HCT116 (cell line): ENCODE data around the gene AK2. TPM values are rescaled to one million over a fixed set of nuclear protein-coding genes. Genes with fewer than 3 reads are reported as not detected.

Experiments used
- ATAC-seq: fragments of 200-7000 bp; cut with Tn5 transposase; 2 replicates; pipeline ENCODE4 v1.9.1; 2020; ENCODE audit warnings: mild to moderate bottlenecking, moderate library complexity
- BruUV-seq: library from RNA; stranded (reverse); fragments of 400-500 nt; replicated peaks from 2 replicates; lab custom pipeline; 2021; lab: Mats Ljungman, UMichigan
- CTCF ChIA-PET: fragments of 300-600 bp; sonication (Branson Sonifier 250); formaldehyde crosslinking; loops from one replicate; lab custom pipeline; 2021; ENCODE audit warnings: antibody characterized with exemption; lab: Charles Lee
- POLR2A ChIA-PET: fragments of 300-600, 350-600 bp; sonication (Branson Sonifier 250); formaldehyde crosslinking; loops from one replicate; lab custom pipeline; 2021; ENCODE audit warnings: antibody characterized with exemption; lab: Charles Lee
- RAD21 ChIA-PET, 2 experiments: fragments of 300-600 bp; sonication (Branson Sonifier 250); formaldehyde crosslinking; loops; one replicate each; lab custom pipeline; 2023; ENCODE audit warnings: low total read pairs in 2 of 2; ENCODE audit not compliant: uncharacterized antibody in 2 of 2, unreplicated experiment in 2 of 2, low non-redundant PET in 1 of 2; lab: Charles Lee
- DNase-seq: peaks from one replicate; pipeline ENCODE4 v3.0.0-alpha.2; 2010; ENCODE audit warnings: low read depth, low spot score
- H2AFZ ChIP-seq: fragments of 200-600 bp; shearing (Covaris generic), sonication (generic); 2 replicates; pipeline ENCODE4 v1.6.1; 2017; ENCODE audit warnings: low read depth, mixed run types, mixed read lengths, antibody characterized with exemption, low read length; ENCODE audit not compliant: poor library complexity, severe bottlenecking
- H3K27ac ChIP-seq: 2 replicates; pipeline ENCODE4 v1.5.1; 2012; ENCODE audit warnings: low read depth, low read length
- H3K27me3 ChIP-seq: fragments of 200-600 bp; sonication (generic); 2 replicates; pipeline ENCODE4 v1.6.1; 2016; ENCODE audit warnings: mixed run types, low read length, mixed read lengths; ENCODE audit not compliant: insufficient read depth
- H3K36me3 ChIP-seq, 2 experiments: fragments of 200-500 bp in 1 of 2; fragments of 200-600 bp in 1 of 2; sonication (Bioruptor generic) in 1 of 2; sonication (generic) in 1 of 2; 2 replicates each; pipeline versions ENCODE4 v1.5.1 to v1.6.1; 2014 to 2016; ENCODE audit warnings: low read length in 2 of 2, inconsistent platforms in 1 of 2, mixed read lengths in 1 of 2, mixed run types in 1 of 2; ENCODE audit not compliant: insufficient read depth in 2 of 2, control insufficient read depth in 1 of 2
- H3K4me1 ChIP-seq, 2 experiments: fragments of 200-600 bp in 1 of 2; sonication (generic) in 1 of 2; 2 replicates each; pipeline versions ENCODE4 v1.5.1 to v1.6.1; 2012 to 2017; ENCODE audit warnings: low read length in 2 of 2, inconsistent platforms in 1 of 2, mild to moderate bottlenecking in 1 of 2, mixed read lengths in 1 of 2, mixed run types in 1 of 2, moderate library complexity in 1 of 2; ENCODE audit not compliant: insufficient read depth in 2 of 2, control insufficient read depth in 1 of 2
- H3K4me2 ChIP-seq: fragments of 200-600 bp; sonication (generic); 2 replicates; pipeline ENCODE4 v1.6.1; 2017; ENCODE audit warnings: mixed run types, low read length, mixed read lengths
- H3K4me3 ChIP-seq, 2 experiments: fragments of 200-600 bp in 1 of 2; sonication (generic) in 1 of 2; replicated peaks in 1 of 2; 2 replicates each; pipeline ENCODE4 v1.5.1; 2011 to 2016; ENCODE audit warnings: low read length in 2 of 2, control low read depth in 1 of 2, low read depth in 1 of 2, mild to moderate bottlenecking in 1 of 2, mixed read lengths in 1 of 2, mixed run types in 1 of 2
- H3K79me2 ChIP-seq: fragments of 200-600 bp; sonication (generic); 2 replicates; pipeline ENCODE4 v1.6.1; 2017; ENCODE audit warnings: mild to moderate bottlenecking, mixed run types, low read length, moderate library complexity, mixed read lengths; ENCODE audit not compliant: insufficient read depth
- H3K9ac ChIP-seq: fragments of 200-600 bp; sonication (generic); 2 replicates; pipeline ENCODE4 v1.6.1; 2016; ENCODE audit warnings: low read length, mixed read lengths
- H3K9me2 ChIP-seq: fragments of 200-600 bp; sonication (generic), shearing (Covaris generic); 2 replicates; pipeline ENCODE4 v1.6.1; 2017; ENCODE audit warnings: mixed run types, mild to moderate bottlenecking, moderate library complexity; ENCODE audit not compliant: insufficient read depth
- H3K9me3 ChIP-seq, 2 experiments: fragments of 200-500 bp in 1 of 2; fragments of 200-600 bp in 1 of 2; sonication (Bioruptor generic) in 1 of 2; sonication (generic) in 1 of 2; 2 replicates each; pipeline ENCODE4 v1.6.1; 2014 to 2017; ENCODE audit warnings: low read length in 2 of 2, mixed read lengths in 2 of 2, inconsistent platforms in 1 of 2, low read depth in 1 of 2, mild to moderate bottlenecking in 1 of 2, mixed run types in 1 of 2, moderate library complexity in 1 of 2; ENCODE audit not compliant: control insufficient read depth in 1 of 2, insufficient read depth in 1 of 2
- H4K20me1 ChIP-seq: fragments of 200-600 bp; sonication (generic), shearing (Covaris generic); 2 replicates; pipeline ENCODE4 v1.6.1; 2017; ENCODE audit warnings: mixed run types, mild to moderate bottlenecking, moderate library complexity; ENCODE audit not compliant: insufficient read depth
- CEBPB ChIP-seq: IDR thresholded peaks from 2 replicates; pipeline ENCODE4 v1.6.1; 2012; ENCODE audit warnings: low read depth
- EGR1 ChIP-seq: IDR thresholded peaks from 2 replicates; pipeline ENCODE4 v1.6.1; 2012; ENCODE audit warnings: low read depth
- ELF1 ChIP-seq: IDR thresholded peaks from 2 replicates; pipeline ENCODE4 v1.6.1; 2012; ENCODE audit warnings: low read depth, borderline replicate concordance
- EZH2 ChIP-seq: fragments of 200-600 bp; sonication (generic); IDR thresholded peaks from 2 replicates; pipeline ENCODE4 v1.6.1; 2017; ENCODE audit warnings: antibody characterized with exemption, mixed run types
- FOSL1 ChIP-seq: IDR thresholded peaks from 2 replicates; pipeline ENCODE4 v1.6.1; 2012; ENCODE audit warnings: low read depth
- JUND ChIP-seq: IDR thresholded peaks from 2 replicates; pipeline ENCODE4 v1.6.1; 2012
- MAX ChIP-seq: IDR thresholded peaks from 2 replicates; pipeline ENCODE4 v1.6.1; 2012
- POLR2A ChIP-seq: IDR thresholded peaks from 2 replicates; pipeline ENCODE4 v1.7.0; 2011; ENCODE audit warnings: borderline replicate concordance; ENCODE audit not compliant: insufficient read depth, insufficient read length; ENCODE audit errors: extremely low read depth
- POLR2AphosphoS5 ChIP-seq: IDR thresholded peaks from 2 replicates; pipeline ENCODE4 v1.6.1; 2011; ENCODE audit warnings: mild to moderate bottlenecking, low read depth, low read length, moderate library complexity
- RAD21 ChIP-seq: IDR thresholded peaks from 2 replicates; pipeline ENCODE4 v1.6.1; 2012; ENCODE audit warnings: low read depth, mild to moderate bottlenecking
- REST ChIP-seq: IDR thresholded peaks from 2 replicates; pipeline ENCODE4 v1.6.1; 2012; ENCODE audit warnings: low read depth
- SIN3A ChIP-seq: IDR thresholded peaks from 2 replicates; pipeline ENCODE4 v1.6.1; 2012; ENCODE audit warnings: low read depth
- SP1 ChIP-seq: IDR thresholded peaks from 2 replicates; pipeline ENCODE4 v1.6.1; 2012; ENCODE audit warnings: low read depth
- SRF ChIP-seq: IDR thresholded peaks from 2 replicates; pipeline ENCODE4 v1.6.1; 2012; ENCODE audit warnings: low read depth
- TCF7L2 ChIP-seq: IDR thresholded peaks from 2 replicates; pipeline ENCODE4 v1.7.0; 2011; ENCODE audit warnings: borderline replicate concordance, inconsistent platforms; ENCODE audit not compliant: insufficient read depth, insufficient read length; ENCODE audit errors: extremely low read depth
- ZFX ChIP-seq: fragments of 450-650 bp; IDR thresholded peaks from 2 replicates; pipeline ENCODE4 v1.6.1; 2017
- intact Hi-C: fragments of 100-400 bp; cut with micrococcal nuclease; formaldehyde crosslinking; loops from 2 replicates; pipeline ENCODE4 v1.10.0; 2022
- total RNA-seq: library from RNA; stranded (reverse); gene quantifications from one replicate; pipeline ENCODE4 v1.2.1, GENCODE V29; 2021; ENCODE audit not compliant: unreplicated experiment
- TF ChIP-seq, protein P1 (sequence below), 3 experiments: fragments of 200-600 bp in 1 of 3; sonication (generic) in 1 of 3; IDR thresholded peaks in 2 of 3; conservative IDR thresholded peaks in 1 of 3; 2 replicates each; pipeline ENCODE4 v1.5.1; 2012 to 2017; ENCODE audit warnings: low read depth in 2 of 3, low read length in 2 of 3, antibody characterized with exemption in 1 of 3, borderline replicate concordance in 1 of 3, control low read depth in 1 of 3, mild to moderate bottlenecking in 1 of 3, mixed read lengths in 1 of 3, mixed run types in 1 of 3, moderate library complexity in 1 of 3; ENCODE audit not compliant: insufficient read depth in 1 of 3
- TF ChIP-seq, protein P2 (sequence below): IDR thresholded peaks from 2 replicates; pipeline ENCODE4 v1.6.1; 2012
- TF ChIP-seq, protein P3 (sequence below): IDR thresholded peaks from 2 replicates; pipeline ENCODE4 v1.6.1; 2011; ENCODE audit warnings: mild to moderate bottlenecking, low read length, moderate library complexity; ENCODE audit not compliant: insufficient replicate concordance; ENCODE audit errors: extremely low read depth

Gene AK2
- total RNA-seq, 1 experiment from 2014 or later, result 233 TPM

DNA sequence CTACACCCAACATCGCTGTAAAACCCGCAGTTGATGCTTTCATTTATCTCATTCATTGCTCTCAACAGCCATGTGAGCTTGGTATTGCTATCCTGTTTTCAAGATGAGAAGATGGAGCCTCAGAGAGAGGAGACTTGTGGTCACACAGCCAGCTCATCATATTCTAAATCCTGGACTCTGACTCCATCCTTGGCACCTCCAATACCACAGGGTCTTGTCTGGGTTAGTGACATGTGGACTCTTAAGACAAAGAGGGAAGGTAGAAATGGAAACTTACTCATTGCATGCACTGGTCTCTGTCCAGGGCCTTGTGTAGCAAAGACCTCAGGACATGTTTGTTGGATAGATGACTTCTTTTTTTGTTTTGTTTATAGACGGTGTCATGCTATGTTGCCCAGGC lies 65.1 kb downstream of the AK2 start:
- ChIA-PET POLR2A (no interaction called here), RAD21 (interaction anchor here in 1 of 2 experiments (0.6 kb wide), 1 partner anchor 472 kb away, joined by 4 read pairs; no protein-coding TSS in a partner anchor), CTCF (no interaction called here)
- intact Hi-C loops, result no loop called here
- Histone ChIP-seq H3K36me3 (no peaks in the 10 kb centered on the region), H3K4me3 (no peak overlapping the region), H3K9ac (no peak overlapping the region), H3K79me2 (no peaks in the 10 kb centered on the region), H2AFZ (no peak overlapping the region), H3K27me3 (no peaks in the 10 kb centered on the region), H3K9me3 (no peaks in the 10 kb centered on the region), H3K4me1 (peaks cover 0 to 9% of the 10 kb centered on the region in 2 experiments; a peak in 2 of 4 replicates), H4K20me1 (no peaks in the 10 kb centered on the region), H3K27ac (no peak overlapping the region), H3K9me2 (no peaks in the 10 kb centered on the region), H3K4me2 (no peak overlapping the region)
- no TSS peak for BruUV-seq
- ATAC-seq, result no peak
- DNase-seq, result no peak
- no peak for TF ChIP-seq ELF1
- TF ChIP-seq, protein P1, sequence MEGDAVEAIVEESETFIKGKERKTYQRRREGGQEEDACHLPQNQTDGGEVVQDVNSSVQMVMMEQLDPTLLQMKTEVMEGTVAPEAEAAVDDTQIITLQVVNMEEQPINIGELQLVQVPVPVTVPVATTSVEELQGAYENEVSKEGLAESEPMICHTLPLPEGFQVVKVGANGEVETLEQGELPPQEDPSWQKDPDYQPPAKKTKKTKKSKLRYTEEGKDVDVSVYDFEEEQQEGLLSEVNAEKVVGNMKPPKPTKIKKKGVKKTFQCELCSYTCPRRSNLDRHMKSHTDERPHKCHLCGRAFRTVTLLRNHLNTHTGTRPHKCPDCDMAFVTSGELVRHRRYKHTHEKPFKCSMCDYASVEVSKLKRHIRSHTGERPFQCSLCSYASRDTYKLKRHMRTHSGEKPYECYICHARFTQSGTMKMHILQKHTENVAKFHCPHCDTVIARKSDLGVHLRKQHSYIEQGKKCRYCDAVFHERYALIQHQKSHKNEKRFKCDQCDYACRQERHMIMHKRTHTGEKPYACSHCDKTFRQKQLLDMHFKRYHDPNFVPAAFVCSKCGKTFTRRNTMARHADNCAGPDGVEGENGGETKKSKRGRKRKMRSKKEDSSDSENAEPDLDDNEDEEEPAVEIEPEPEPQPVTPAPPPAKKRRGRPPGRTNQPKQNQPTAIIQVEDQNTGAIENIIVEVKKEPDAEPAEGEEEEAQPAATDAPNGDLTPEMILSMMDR (IDR thresholded peaks at IDR 0.05 in 2 of 3, conservative IDR thresholded peaks at IDR 0.05 in 1 of 3; ENCODE audit: borderline replicate concordance in 1 of 3, insufficient read depth in 1 of 3, low read depth in 2 of 3, low read length in 2 of 3), result no peak
- TF ChIP-seq SRF, result no peak
- no peak for TF ChIP-seq TCF7L2
- TF ChIP-seq, protein P2, sequence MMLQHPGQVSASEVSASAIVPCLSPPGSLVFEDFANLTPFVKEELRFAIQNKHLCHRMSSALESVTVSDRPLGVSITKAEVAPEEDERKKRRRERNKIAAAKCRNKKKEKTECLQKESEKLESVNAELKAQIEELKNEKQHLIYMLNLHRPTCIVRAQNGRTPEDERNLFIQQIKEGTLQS, result no peak
- no peak for TF ChIP-seq EGR1
- TF ChIP-seq CEBPB, result no peak
- TF ChIP-seq FOSL1, result no peak
- TF ChIP-seq POLR2A, result no peak
- TF ChIP-seq ZFX, result no peak
- no peak for TF ChIP-seq JUND
- no peak for TF ChIP-seq MAX
- no peak for TF ChIP-seq SIN3A
- TF ChIP-seq, protein P3, sequence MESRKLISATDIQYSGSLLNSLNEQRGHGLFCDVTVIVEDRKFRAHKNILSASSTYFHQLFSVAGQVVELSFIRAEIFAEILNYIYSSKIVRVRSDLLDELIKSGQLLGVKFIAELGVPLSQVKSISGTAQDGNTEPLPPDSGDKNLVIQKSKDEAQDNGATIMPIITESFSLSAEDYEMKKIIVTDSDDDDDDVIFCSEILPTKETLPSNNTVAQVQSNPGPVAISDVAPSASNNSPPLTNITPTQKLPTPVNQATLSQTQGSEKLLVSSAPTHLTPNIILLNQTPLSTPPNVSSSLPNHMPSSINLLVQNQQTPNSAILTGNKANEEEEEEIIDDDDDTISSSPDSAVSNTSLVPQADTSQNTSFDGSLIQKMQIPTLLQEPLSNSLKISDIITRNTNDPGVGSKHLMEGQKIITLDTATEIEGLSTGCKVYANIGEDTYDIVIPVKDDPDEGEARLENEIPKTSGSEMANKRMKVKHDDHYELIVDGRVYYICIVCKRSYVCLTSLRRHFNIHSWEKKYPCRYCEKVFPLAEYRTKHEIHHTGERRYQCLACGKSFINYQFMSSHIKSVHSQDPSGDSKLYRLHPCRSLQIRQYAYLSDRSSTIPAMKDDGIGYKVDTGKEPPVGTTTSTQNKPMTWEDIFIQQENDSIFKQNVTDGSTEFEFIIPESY, result no peak
- no peak for TF ChIP-seq POLR2AphosphoS5
- no peak for TF ChIP-seq RAD21
- TF ChIP-seq SP1, result no peak
- TF ChIP-seq REST, result no peak
- no peak for TF ChIP-seq EZH2
